B cell (primary cell): ENCODE results near the gene IPO7. TPM values are rescaled to one million over a fixed set of nuclear protein-coding genes. Genes with fewer than 3 reads are reported as not detected.

Source experiments
- ATAC-seq: fragments of 200-7000 bp; cut with Tn5 transposase; one replicate; pipeline ENCODE4 v1.10.0; 2021; ENCODE audit warnings: low read depth, mild to moderate bottlenecking, moderate number of reproducible peaks, moderate library complexity
- CTCF ChIA-PET: fragments of 350-600 bp; sonication (Branson Sonifier 250); formaldehyde crosslinking; loops from one replicate; lab custom pipeline; 2021; ENCODE audit warnings: antibody characterized with exemption, inconsistent platforms; lab: Charles Lee
- POLR2A ChIA-PET: fragments of 350-600 bp; sonication (Branson Sonifier 250); formaldehyde crosslinking; loops from one replicate; lab custom pipeline; 2021; ENCODE audit warnings: antibody characterized with exemption; lab: Charles Lee
- DNase-seq: peaks from one replicate; pipeline ENCODE4 v3.0.0; 2013
- H2AFZ ChIP-seq: 2 replicates; pipeline ENCODE4 v1.6.1; 2012; ENCODE audit warnings: mild to moderate bottlenecking, low read depth, low read length; ENCODE audit not compliant: insufficient read depth, poor library complexity, severe bottlenecking
- H3K27ac ChIP-seq, 2 donors: 1 replicate in 1 of 2; 2 replicates in 1 of 2; pipeline ENCODE4 v1.5.1; 2012 to 2013; ENCODE audit warnings: low read length in 2 of 2, mild to moderate bottlenecking in 2 of 2, moderate library complexity in 1 of 2
- H3K27me3 ChIP-seq, 4 experiments: fragments of 200-600 bp in 1 of 4; sonication (generic) in 1 of 4; replicated peaks in 1 of 4; 1 replicate in 2 of 4; 2 replicates in 2 of 4; pipeline versions ENCODE4 v1.6.1 to v1.7.0; 2013 to 2016; ENCODE audit warnings: low read length in 3 of 4, mild to moderate bottlenecking in 2 of 4, mixed read lengths in 1 of 4, moderate library complexity in 1 of 4; ENCODE audit not compliant: insufficient read depth in 4 of 4, control insufficient read depth in 3 of 4; ENCODE audit errors: control extremely low read depth in 1 of 4
- H3K36me3 ChIP-seq, 2 experiments: replicated peaks in 1 of 2; 1 replicate in 1 of 2; 2 replicates in 1 of 2; pipeline versions ENCODE4 v1.6.1 to v1.7.1; 2013; ENCODE audit warnings: low read length in 1 of 2; ENCODE audit not compliant: insufficient read depth in 2 of 2, control insufficient read depth in 1 of 2; ENCODE audit errors: control extremely low read depth in 1 of 2, extremely low read depth in 1 of 2
- H3K4me1 ChIP-seq, 2 donors: fragments of 200-600 bp in 1 of 2; sonication (generic) in 1 of 2; 1 replicate in 1 of 2; 2 replicates in 1 of 2; pipeline versions ENCODE4 v1.5.1 to v1.6.1; 2013 to 2017; ENCODE audit warnings: low read length in 2 of 2; ENCODE audit not compliant: control insufficient read depth in 2 of 2, insufficient read depth in 2 of 2
- H3K4me2 ChIP-seq: replicated peaks from 2 replicates; pipeline ENCODE3; 2012; ENCODE audit warnings: mild to moderate bottlenecking, low read depth, low read length; ENCODE audit not compliant: poor library complexity, severe bottlenecking
- H3K4me3 ChIP-seq, 5 experiments: fragments of 200-600 bp in 1 of 5; sonication (generic) in 1 of 5; 1 replicate in 3 of 5; 2 replicates in 2 of 5; pipeline versions ENCODE4 v1.5.1 to v1.7.0; 2011 to 2016; ENCODE audit warnings: low read length in 4 of 5, mild to moderate bottlenecking in 4 of 5, low read depth in 2 of 5, control low read depth in 1 of 5, moderate library complexity in 1 of 5; ENCODE audit not compliant: insufficient read depth in 1 of 5; ENCODE audit errors: control extremely low read depth in 1 of 5, extremely low read depth in 1 of 5
- H3K79me2 ChIP-seq: fragments of 200-600 bp; sonication (generic); one replicate; pipeline ENCODE4 v1.6.0; 2016; ENCODE audit warnings: low read length; ENCODE audit not compliant: control insufficient read depth, insufficient read depth
- H3K9ac ChIP-seq: fragments of 200-600 bp; sonication (generic); 2 replicates; pipeline ENCODE4 v1.6.1; 2017; ENCODE audit warnings: mild to moderate bottlenecking, low read length, moderate library complexity
- H3K9me3 ChIP-seq, 3 donors: one replicate each; pipeline versions ENCODE4 v1.6.1 to v1.7.1; 2013; ENCODE audit warnings: low read length in 2 of 3; ENCODE audit not compliant: control insufficient read depth in 2 of 3, insufficient read depth in 1 of 3; ENCODE audit errors: control extremely low read depth in 1 of 3
- H4K20me1 ChIP-seq: 2 replicates; pipeline ENCODE4 v1.6.0; 2012; ENCODE audit warnings: mild to moderate bottlenecking, low read length; ENCODE audit not compliant: insufficient read depth, control insufficient read depth, poor library complexity, severe bottlenecking
- H3K27ac Mint-ChIP-seq: one replicate; pipeline ENCODE4 v1.8.0; 2021; ENCODE audit warnings: mixed read lengths
- H3K27me3 Mint-ChIP-seq: one replicate; pipeline ENCODE4 v1.8.0; 2021; ENCODE audit warnings: mixed read lengths
- H3K4me1 Mint-ChIP-seq: one replicate; pipeline ENCODE4 v1.8.0; 2021; ENCODE audit warnings: mixed read lengths
- H3K4me3 Mint-ChIP-seq: one replicate; pipeline ENCODE4 v1.8.0; 2021; ENCODE audit warnings: mixed read lengths
- H3K9me3 Mint-ChIP-seq: one replicate; pipeline ENCODE4 v1.8.0; 2022; ENCODE audit warnings: mixed read lengths; ENCODE audit not compliant: insufficient read depth
- EZH2 ChIP-seq: IDR thresholded peaks from 2 replicates; pipeline ENCODE4 v1.6.1; 2012; ENCODE audit warnings: borderline replicate concordance, low read depth, mild to moderate bottlenecking, moderate library complexity, low read length; ENCODE audit not compliant: insufficient read depth, poor library complexity, severe bottlenecking
- WGBS: methylation state at CpG from one replicate; pipeline ENCODE4 v1.1.5; 2013; ENCODE audit warnings: missing lambda C conversion rate; ENCODE audit not compliant: insufficient coverage; 5-methylcytosine and 5-hydroxymethylcytosine counted together
- intact Hi-C: fragments of 100-400 bp; cut with micrococcal nuclease; formaldehyde crosslinking; loops from one replicate; pipeline ENCODE4 v1.10.0; 2022
- polyA plus RNA-seq: library from polyadenylated mRNA; depleted of rRNA; stranded (reverse); fragments of >200 nt; gene quantifications from 2 replicates; pipeline ENCODE4 v1.2.3, GENCODE V29; 2012
- total RNA-seq, 2 donors: library from RNA; stranded (reverse); fragments of 120-200 nt in 1 of 2; gene quantifications; 1 replicate in 1 of 2; 2 replicates in 1 of 2; pipeline versions ENCODE4 v1.2.3 to v1.2.4, GENCODE V29; 2013 to 2022
- TF ChIP-seq, protein P1 (sequence below): fragments of 200-600 bp; IDR thresholded peaks from one replicate; pipeline ENCODE4 v1.8.0; 2022; ENCODE audit warnings: antibody characterized with exemption, mild to moderate bottlenecking

Gene IPO7
- total and polyA plus RNA-seq, 2 donors (not counting 1 experiment from before 2014, with no cell fraction given) = 9.8 to 53.2 TPM

DNA sequence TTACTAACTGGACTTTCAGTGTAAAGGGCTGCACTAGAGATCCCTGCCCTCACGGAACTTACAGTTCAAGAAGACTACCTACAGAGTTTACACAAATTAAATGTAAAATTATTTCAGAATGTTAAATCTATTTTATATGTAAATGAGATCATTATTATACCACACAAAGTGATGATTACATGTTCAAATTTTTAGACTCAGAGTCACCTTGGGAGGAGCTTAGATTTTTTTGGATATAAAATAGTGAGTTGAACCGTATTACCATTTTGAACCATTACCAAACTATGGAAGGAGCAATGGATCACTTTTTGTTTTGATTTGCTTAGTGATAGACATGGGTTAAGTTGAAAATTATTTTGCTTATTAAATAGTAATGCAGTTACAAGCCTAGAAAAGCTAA, 1.6 kb downstream of the IPO7 start:
- peaks cover 0 to 11% of the 10 kb centered on the region in 2 experiments for H3K36me3 ChIP-seq

DNA sequence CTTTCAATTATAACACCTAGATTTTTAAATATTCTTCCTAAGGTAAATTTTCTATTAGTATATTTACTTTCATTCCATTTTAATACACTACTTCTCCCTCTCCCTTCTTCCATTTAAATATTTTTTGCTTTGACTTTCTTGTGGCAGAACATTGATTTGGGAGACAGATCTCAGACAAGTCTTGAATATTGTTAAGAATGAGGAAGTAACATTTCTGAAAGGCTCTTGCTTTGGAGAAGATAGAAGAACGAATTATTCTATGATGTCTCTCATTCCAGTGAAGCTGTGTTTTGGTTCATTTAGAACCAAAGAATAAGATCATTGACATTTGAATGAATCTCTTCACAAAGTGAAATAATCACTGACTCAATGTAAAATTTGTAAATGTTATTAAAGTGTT, 2.4 kb downstream of the IPO7 start:
- H4K20me1 ChIP-seq = peaks cover 55% of the 10 kb centered on the region
- H3K36me3 ChIP-seq = peaks cover 0 to 11% of the 10 kb centered on the region in 2 experiments
- H2AFZ ChIP-seq = peak overlapping the region; percentile 20
- H3K4me1 ChIP-seq = peaks cover 15 to 22% of the 10 kb centered on the region in 2 donors
- peak overlapping the region in 1 of 2 donors; percentile 63 for H3K27ac ChIP-seq
- TF ChIP-seq EZH2 = no peak
- TF ChIP-seq, protein P1, sequence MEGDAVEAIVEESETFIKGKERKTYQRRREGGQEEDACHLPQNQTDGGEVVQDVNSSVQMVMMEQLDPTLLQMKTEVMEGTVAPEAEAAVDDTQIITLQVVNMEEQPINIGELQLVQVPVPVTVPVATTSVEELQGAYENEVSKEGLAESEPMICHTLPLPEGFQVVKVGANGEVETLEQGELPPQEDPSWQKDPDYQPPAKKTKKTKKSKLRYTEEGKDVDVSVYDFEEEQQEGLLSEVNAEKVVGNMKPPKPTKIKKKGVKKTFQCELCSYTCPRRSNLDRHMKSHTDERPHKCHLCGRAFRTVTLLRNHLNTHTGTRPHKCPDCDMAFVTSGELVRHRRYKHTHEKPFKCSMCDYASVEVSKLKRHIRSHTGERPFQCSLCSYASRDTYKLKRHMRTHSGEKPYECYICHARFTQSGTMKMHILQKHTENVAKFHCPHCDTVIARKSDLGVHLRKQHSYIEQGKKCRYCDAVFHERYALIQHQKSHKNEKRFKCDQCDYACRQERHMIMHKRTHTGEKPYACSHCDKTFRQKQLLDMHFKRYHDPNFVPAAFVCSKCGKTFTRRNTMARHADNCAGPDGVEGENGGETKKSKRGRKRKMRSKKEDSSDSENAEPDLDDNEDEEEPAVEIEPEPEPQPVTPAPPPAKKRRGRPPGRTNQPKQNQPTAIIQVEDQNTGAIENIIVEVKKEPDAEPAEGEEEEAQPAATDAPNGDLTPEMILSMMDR = no peak
- no CpG with 5 or more reads among the region's 1 CpG for WGBS
- no peaks in the 10 kb centered on the region for H3K27me3 Mint-ChIP-seq
- peaks cover 28% of the 10 kb centered on the region for H3K4me1 Mint-ChIP-seq
- H3K4me3 ChIP-seq = no peak overlapping the region
- peaks cover 68% of the 10 kb centered on the region for H3K79me2 ChIP-seq
- CTCF ChIA-PET = interaction anchor here (2.6 to 2.9 kb wide), 2 partner anchors 74 to 119 kb away, joined by 9 to 14 read pairs; no protein-coding TSS in a partner anchor
- no peaks in the 10 kb centered on the region for H3K9me3 Mint-ChIP-seq
- ATAC-seq = no peak
- H3K4me3 Mint-ChIP-seq = peak overlapping the region; percentile 14
- POLR2A ChIA-PET = no interaction called here
- no peak overlapping the region for H3K27ac Mint-ChIP-seq
- peak; percentile 29 for DNase-seq
- peak overlapping the region; percentile 87 for H3K4me2 ChIP-seq
- H3K9ac ChIP-seq = no peak overlapping the region
- H3K9me3 ChIP-seq = no peaks in the 10 kb centered on the region
- intact Hi-C loops = loop anchor here (5.0 to 10.0 kb wide), 2 partner anchors 220 to 702 kb away; partner anchors contain the start of genes RPL27A and TRIM66
- no peaks in the 10 kb centered on the region for H3K27me3 ChIP-seq

More for the DNA sequence above, 1.6 kb downstream of the IPO7 start:
- Histone ChIP-seq H3K79me2 (peaks cover 60% of the 10 kb centered on the region), H3K9ac (no peak overlapping the region), H2AFZ (no peak overlapping the region), H3K9me3 (no peaks in the 10 kb centered on the region), H4K20me1 (peaks cover 50% of the 10 kb centered on the region), H3K4me2 (peak overlapping the region; percentile 87), H3K4me1 (peaks cover 15 to 22% of the 10 kb centered on the region in 2 donors), H3K27ac (no peak overlapping the region), H3K27me3 (no peaks in the 10 kb centered on the region), H3K4me3 (peak overlapping the region in 1 of 5 experiments; percentile 93)
- H3K4me3 Mint-ChIP-seq = no peak overlapping the region
- H3K27me3 Mint-ChIP-seq = no peaks in the 10 kb centered on the region
- WGBS = no CpG with 5 or more reads among the region's 2 CpGs
- no peak for DNase-seq
- POLR2A ChIA-PET = interaction anchor here (0.6 to 1.0 kb wide), 2 partner anchors 74 to 156 kb away, joined by 3 to 14 read pairs; no protein-coding TSS in a partner anchor
- intact Hi-C loops = loop anchor here (5.0 to 10.0 kb wide), 2 partner anchors 219 to 701 kb away; partner anchors contain the start of genes RPL27A and TRIM66
- no peak for TF ChIP-seq EZH2
- TF ChIP-seq, protein P1 = no peak
- no peak overlapping the region for H3K27ac Mint-ChIP-seq
- no peaks in the 10 kb centered on the region for H3K9me3 Mint-ChIP-seq
- peaks cover 28% of the 10 kb centered on the region for H3K4me1 Mint-ChIP-seq
- CTCF ChIA-PET = interaction anchor here (0.6 to 2.9 kb wide), 5 partner anchors 16 to 477 kb away, joined by 3 to 14 read pairs (median 4); partner anchors contain the start of gene TMEM41B
- no peak for ATAC-seq
